Measurements from ENCODE around the gene ATP5F1E. TPM values are rescaled to one million over a fixed set of nuclear protein-coding genes. Genes with fewer than 3 reads are reported as not detected.

Gene ATP5F1E
- total RNA-seq, 1 donor from 2014 or later = 53.5 TPM

- H3K9me3 Mint-ChIP-seq (ENCODE audit: unreplicated experiment) = no peaks in the 10 kb centered on the region
- no peaks in the 10 kb centered on the region for H3K36me3 Mint-ChIP-seq (ENCODE audit: unreplicated experiment)
- H3K4me3 Mint-ChIP-seq (ENCODE audit: unreplicated experiment) = no peak overlapping the region
- H3K27ac Mint-ChIP-seq (ENCODE audit: unreplicated experiment) = no peak overlapping the region
- peaks cover 4% of the 10 kb centered on the region for H3K27me3 Mint-ChIP-seq (ENCODE audit: unreplicated experiment)
- no peak for TF ChIP-seq CTCF (IDR thresholded peaks at IDR 0.05; ENCODE audit: partially characterized antibody, unreplicated experiment)
- peaks cover 10% of the 10 kb centered on the region for H3K4me1 Mint-ChIP-seq (ENCODE audit: low read depth, unreplicated experiment)
- no peak for DNase-seq
These were observed 32.1 kb upstream of the ATP5F1E start for GRCh38 chr20:59064214-59064722.

- Mint-ChIP-seq H3K27me3 (ENCODE audit: unreplicated experiment) (peaks cover 4% of the 10 kb centered on the region), H3K4me1 (ENCODE audit: low read depth, unreplicated experiment) (peaks cover 10% of the 10 kb centered on the region), H3K4me3 (ENCODE audit: unreplicated experiment) (no peak overlapping the region), H3K9me3 (ENCODE audit: unreplicated experiment) (no peaks in the 10 kb centered on the region), H3K27ac (ENCODE audit: unreplicated experiment) (peak overlapping the region; percentile 12), H3K36me3 (ENCODE audit: unreplicated experiment) (no peaks in the 10 kb centered on the region)
- no peak for DNase-seq
- TF ChIP-seq CTCF (IDR thresholded peaks at IDR 0.05; ENCODE audit: partially characterized antibody, unreplicated experiment) = no peak
These were observed 31.5 kb upstream of the ATP5F1E start for GRCh38 chr20:59063358-59064213.

GRCh38 chr20:59062081-59062480, 29.9 kb upstream of the ATP5F1E start:
- TF ChIP-seq CTCF (IDR thresholded peaks at IDR 0.05; ENCODE audit: partially characterized antibody, unreplicated experiment) = no peak
- Mint-ChIP-seq H3K27me3 (ENCODE audit: unreplicated experiment) (peaks cover 4% of the 10 kb centered on the region), H3K36me3 (ENCODE audit: unreplicated experiment) (no peaks in the 10 kb centered on the region), H3K27ac (ENCODE audit: unreplicated experiment) (no peak overlapping the region), H3K9me3 (ENCODE audit: unreplicated experiment) (no peaks in the 10 kb centered on the region), H3K4me3 (ENCODE audit: unreplicated experiment) (no peak overlapping the region), H3K4me1 (ENCODE audit: low read depth, unreplicated experiment) (peaks cover 10% of the 10 kb centered on the region)
- DNase-seq = no peak

GRCh38 chr20:59055302-59055701, 23.2 kb upstream of the ATP5F1E start:
- peaks cover 7% of the 10 kb centered on the region for H3K27me3 Mint-ChIP-seq (ENCODE audit: unreplicated experiment)
- no peak overlapping the region for H3K27ac Mint-ChIP-seq (ENCODE audit: unreplicated experiment)
- peaks cover 12% of the 10 kb centered on the region for H3K4me1 Mint-ChIP-seq (ENCODE audit: low read depth, unreplicated experiment)
- peaks cover 5% of the 10 kb centered on the region for H3K36me3 Mint-ChIP-seq (ENCODE audit: unreplicated experiment)
- TF ChIP-seq CTCF (IDR thresholded peaks at IDR 0.05; ENCODE audit: partially characterized antibody, unreplicated experiment) = no peak
- H3K4me3 Mint-ChIP-seq (ENCODE audit: unreplicated experiment) = no peak overlapping the region
- peaks cover 2% of the 10 kb centered on the region for H3K9me3 Mint-ChIP-seq (ENCODE audit: unreplicated experiment)
- no peak for DNase-seq

GRCh38 chr20:59051666-59052185, 19.6 kb upstream of the ATP5F1E start:
- peak; percentile 28 for DNase-seq
- H3K4me3 Mint-ChIP-seq (ENCODE audit: unreplicated experiment) = peak overlapping the region; percentile 12
- H3K27me3 Mint-ChIP-seq (ENCODE audit: unreplicated experiment) = peaks cover 6% of the 10 kb centered on the region
- peaks cover 2% of the 10 kb centered on the region for H3K9me3 Mint-ChIP-seq (ENCODE audit: unreplicated experiment)
- peaks cover 12% of the 10 kb centered on the region for H3K4me1 Mint-ChIP-seq (ENCODE audit: low read depth, unreplicated experiment)
- H3K27ac Mint-ChIP-seq (ENCODE audit: unreplicated experiment) = peak overlapping the region; percentile 65
- peaks cover 11% of the 10 kb centered on the region for H3K36me3 Mint-ChIP-seq (ENCODE audit: unreplicated experiment)
- TF ChIP-seq CTCF (IDR thresholded peaks at IDR 0.05; ENCODE audit: partially characterized antibody, unreplicated experiment) = no peak
